HEK293T (cell line): Measurements from ENCODE around the gene NAALADL2.

Experiments
- CTCF ChIA-PET: fragments of 350-600 bp; formaldehyde crosslinking; extraction: SDS; loops from one replicate; lab custom pipeline; 2021; ENCODE audit warnings: antibody characterized with exemption, inconsistent platforms; lab: Yijun Ruan, JAX
- POLR2A ChIA-PET: fragments of 350-600 bp; formaldehyde crosslinking; extraction: SDS; loops from one replicate; lab custom pipeline; 2020; ENCODE audit warnings: antibody characterized with exemption, inconsistent platforms; lab: Yijun Ruan, JAX
- DNase-seq: peaks from one replicate; pipeline ENCODE4 v3.0.0; 2012; ENCODE audit warnings: mixed read lengths; ENCODE audit errors: extremely low spot score
- ARNT ChIP-seq: fragments of 450-650 bp; IDR thresholded peaks from 2 replicates; pipeline ENCODE4 v1.6.1; 2017; ENCODE audit warnings: mild to moderate bottlenecking
- BHLHE40 ChIP-seq: fragments of 450-650 bp; IDR thresholded peaks from 2 replicates; pipeline ENCODE4 v1.6.1; 2016; ENCODE audit warnings: mild to moderate bottlenecking, moderate library complexity, borderline replicate concordance
- CTBP1 ChIP-seq: fragments of 450-650 bp; IDR thresholded peaks from 2 replicates; pipeline ENCODE4 v1.6.1; 2016; ENCODE audit warnings: borderline replicate concordance
- ELF4 ChIP-seq: fragments of 450-650 bp; IDR thresholded peaks from 2 replicates; pipeline ENCODE4 v1.6.1; 2017; ENCODE audit warnings: antibody characterized with exemption
- FOXA1 ChIP-seq: fragments of 450-650 bp; IDR thresholded peaks from 2 replicates; pipeline ENCODE4 v1.6.1; 2016; ENCODE audit warnings: mild to moderate bottlenecking
- FOXK2 ChIP-seq: fragments of 450-650 bp; IDR thresholded peaks from 2 replicates; pipeline ENCODE4 v1.6.1; 2016; ENCODE audit warnings: mild to moderate bottlenecking
- FOXM1 ChIP-seq: fragments of 450-650 bp; IDR thresholded peaks from 2 replicates; pipeline ENCODE4 v1.6.1; 2017; ENCODE audit warnings: mild to moderate bottlenecking, borderline replicate concordance
- HDGF ChIP-seq: fragments of 450-650 bp; IDR thresholded peaks from 2 replicates; pipeline ENCODE4 v1.6.1; 2017; ENCODE audit warnings: antibody characterized with exemption, borderline replicate concordance
- L3MBTL2 ChIP-seq: fragments of 450-650 bp; conservative IDR thresholded peaks from 2 replicates; pipeline ENCODE4 v1.6.1; 2016; ENCODE audit warnings: mild to moderate bottlenecking
- LEF1 ChIP-seq: fragments of 450-650 bp; IDR thresholded peaks from 2 replicates; pipeline ENCODE4 v1.6.1; 2017; ENCODE audit warnings: mild to moderate bottlenecking, borderline replicate concordance
- NFRKB ChIP-seq: fragments of 450-650 bp; IDR thresholded peaks from 2 replicates; pipeline ENCODE4 v1.6.1; 2016; ENCODE audit warnings: mild to moderate bottlenecking, moderate library complexity
- PKNOX1 ChIP-seq: fragments of 450-650 bp; IDR thresholded peaks from 2 replicates; pipeline ENCODE4 v1.6.1; 2016
- SP1 ChIP-seq: fragments of 450-650 bp; IDR thresholded peaks from 2 replicates; pipeline ENCODE4 v1.6.1; 2017
- SUZ12 ChIP-seq: fragments of 450-650 bp; IDR thresholded peaks from 2 replicates; pipeline ENCODE4 v1.6.1; 2016; ENCODE audit warnings: mild to moderate bottlenecking
- TARDBP ChIP-seq: fragments of 450-650 bp; IDR thresholded peaks from 2 replicates; pipeline ENCODE4 v1.6.1; 2016
- ZNF384 ChIP-seq: fragments of 450-650 bp; IDR thresholded peaks from 2 replicates; pipeline ENCODE4 v1.6.1; 2016

NAALADL2 gene

GRCh38 chr3:175059788-175060187 lies 200.7 kb downstream of the NAALADL2 start:
- TF ChIP-seq PKNOX1 (no peak), SP1 (no peak), HDGF (no peak), ZNF384 (no peak), BHLHE40 (no peak), L3MBTL2 (no peak), LEF1 (no peak), ELF4 (no peak), ARNT (no peak)
- DNase-seq: no peak
- ChIA-PET CTCF (no interaction called here), POLR2A (no interaction called here)

- DNase-seq: no peak
- ChIA-PET CTCF (interaction anchor here (0.6 kb wide), 1 partner anchor 1355 kb away, joined by 3 read pairs; no protein-coding TSS in a partner anchor), POLR2A (no interaction called here)
- no peak for TF ChIP-seq ARNT
- TF ChIP-seq BHLHE40: no peak
- TF ChIP-seq FOXM1: no peak
- no peak for TF ChIP-seq LEF1
- no peak for TF ChIP-seq NFRKB
- no peak for TF ChIP-seq CTBP1
- no peak for TF ChIP-seq ELF4
- TF ChIP-seq FOXA1: no peak
- no peak for TF ChIP-seq SP1
- TF ChIP-seq L3MBTL2: no peak
- TF ChIP-seq HDGF: no peak
- TF ChIP-seq TARDBP: no peak
- no peak for TF ChIP-seq SUZ12
- no peak for TF ChIP-seq ZNF384
- no peak for TF ChIP-seq PKNOX1
- no peak for TF ChIP-seq FOXK2
Measured at GRCh38 chr3:175065497-175065896, 206.4 kb downstream of the NAALADL2 start.

GRCh38 chr3:175066617-175067415 lies 207.7 kb downstream of the NAALADL2 start:
- TF ChIP-seq SUZ12: no peak
- no peak for TF ChIP-seq LEF1
- no peak for TF ChIP-seq FOXA1
- TF ChIP-seq BHLHE40: no peak
- no peak for TF ChIP-seq FOXM1
- no peak for TF ChIP-seq FOXK2
- no peak for TF ChIP-seq TARDBP
- no peak for TF ChIP-seq NFRKB
- no peak for TF ChIP-seq ELF4
- no peak for TF ChIP-seq PKNOX1
- CTCF ChIA-PET: no interaction called here
- DNase-seq: no peak
- POLR2A ChIA-PET: no interaction called here

GRCh38 chr3:175068587-175068986 lies 209.5 kb downstream of the NAALADL2 start:
- DNase-seq: no peak
- POLR2A ChIA-PET: no interaction called here
- CTCF ChIA-PET: no interaction called here
- no peak for TF ChIP-seq HDGF
- no peak for TF ChIP-seq BHLHE40
- TF ChIP-seq SP1: no peak
- TF ChIP-seq NFRKB: no peak
- no peak for TF ChIP-seq SUZ12
- TF ChIP-seq CTBP1: no peak
- TF ChIP-seq L3MBTL2: no peak
- TF ChIP-seq ELF4: no peak
- no peak for TF ChIP-seq FOXK2
- TF ChIP-seq TARDBP: no peak
- no peak for TF ChIP-seq ZNF384
- no peak for TF ChIP-seq PKNOX1

GRCh38 chr3:175070946-175071345 lies 211.8 kb downstream of the NAALADL2 start:
- TF ChIP-seq CTBP1 (no peak), L3MBTL2 (no peak), NFRKB (no peak), FOXK2 (no peak), SP1 (no peak), ARNT (no peak), ELF4 (no peak)
- POLR2A ChIA-PET: no interaction called here
- DNase-seq: no peak
- CTCF ChIA-PET: no interaction called here
